GM19467 (cell line): ENCODE measurements around the gene ARHGEF33.

Experiments used
- ATAC-seq: cut with Tn5 transposase; IDR thresholded peaks from one replicate; pipeline ENCODE4 v1.9.1; 2021; ENCODE audit warnings: mild to moderate bottlenecking, moderate library complexity; ENCODE audit not compliant: unreplicated experiment

The ARHGEF33 gene

GRCh38 chr2:39007875-39008504 lies 118.3 kb downstream of the ARHGEF33 start:
- no peak for ATAC-seq

GRCh38 chr2:39008665-39009064 lies 119.0 kb downstream of the ARHGEF33 start:
- ATAC-seq = no peak

- no peak for ATAC-seq
Observed at GRCh38 chr2:39013871-39014270, 124.2 kb downstream of the ARHGEF33 start.

- no peak for ATAC-seq
Observed at GRCh38 chr2:39015424-39015823, 125.7 kb downstream of the ARHGEF33 start.

- no peak for ATAC-seq
Observed at GRCh38 chr2:39017334-39017733, 127.7 kb downstream of the ARHGEF33 start.

GRCh38 chr2:39018638-39019037 lies 129.0 kb downstream of the ARHGEF33 start:
- no peak for ATAC-seq

- ATAC-seq = no peak
Observed at GRCh38 chr2:39020383-39020782, 130.7 kb downstream of the ARHGEF33 start.

GRCh38 chr2:39022642-39023235 lies 133.1 kb downstream of the ARHGEF33 start:
- no peak for ATAC-seq

GRCh38 chr2:39023649-39024048 lies 134.0 kb downstream of the ARHGEF33 start:
- no peak for ATAC-seq

- ATAC-seq = no peak
Observed at GRCh38 chr2:39024833-39025232, 135.2 kb downstream of the ARHGEF33 start.
